Loucy (cell line): ENCODE results near the gene DPPA3.

Experiments
- EZH2phosphoT487 ChIP-seq: fragments of 200-600 bp; IDR thresholded peaks from 2 replicates; pipeline ENCODE4 v1.6.1; 2018; ENCODE audit warnings: antibody characterized with exemption, mild to moderate bottlenecking, moderate library complexity, borderline replicate concordance
- TF ChIP-seq, protein P1 (sequence below): fragments of 200-600 bp; sonication (generic); conservative IDR thresholded peaks from 2 replicates; pipeline ENCODE4 v1.5.1; 2014; ENCODE audit warnings: mild to moderate bottlenecking, antibody characterized with exemption, low read length

DNA sequence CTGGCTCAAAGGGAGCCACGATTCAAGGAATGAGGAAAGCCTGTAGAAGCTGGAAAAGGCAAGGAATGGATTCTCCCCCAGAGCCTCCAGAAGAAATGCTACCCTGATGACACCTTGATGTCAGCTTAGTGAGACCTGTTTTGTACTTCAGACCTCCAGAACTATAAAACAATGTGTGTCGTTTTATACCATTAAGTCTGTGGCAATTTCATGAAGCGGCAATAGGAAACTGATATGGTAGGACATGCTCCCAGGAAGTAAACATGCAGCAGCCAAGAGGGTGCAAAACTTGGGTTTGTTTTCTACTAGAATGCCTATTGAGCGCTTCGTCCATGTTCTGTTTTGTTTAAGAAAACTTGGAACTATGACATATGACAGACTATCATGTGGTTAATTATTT, 43.1 kb upstream of the DPPA3 start:
- TF ChIP-seq, protein P1, sequence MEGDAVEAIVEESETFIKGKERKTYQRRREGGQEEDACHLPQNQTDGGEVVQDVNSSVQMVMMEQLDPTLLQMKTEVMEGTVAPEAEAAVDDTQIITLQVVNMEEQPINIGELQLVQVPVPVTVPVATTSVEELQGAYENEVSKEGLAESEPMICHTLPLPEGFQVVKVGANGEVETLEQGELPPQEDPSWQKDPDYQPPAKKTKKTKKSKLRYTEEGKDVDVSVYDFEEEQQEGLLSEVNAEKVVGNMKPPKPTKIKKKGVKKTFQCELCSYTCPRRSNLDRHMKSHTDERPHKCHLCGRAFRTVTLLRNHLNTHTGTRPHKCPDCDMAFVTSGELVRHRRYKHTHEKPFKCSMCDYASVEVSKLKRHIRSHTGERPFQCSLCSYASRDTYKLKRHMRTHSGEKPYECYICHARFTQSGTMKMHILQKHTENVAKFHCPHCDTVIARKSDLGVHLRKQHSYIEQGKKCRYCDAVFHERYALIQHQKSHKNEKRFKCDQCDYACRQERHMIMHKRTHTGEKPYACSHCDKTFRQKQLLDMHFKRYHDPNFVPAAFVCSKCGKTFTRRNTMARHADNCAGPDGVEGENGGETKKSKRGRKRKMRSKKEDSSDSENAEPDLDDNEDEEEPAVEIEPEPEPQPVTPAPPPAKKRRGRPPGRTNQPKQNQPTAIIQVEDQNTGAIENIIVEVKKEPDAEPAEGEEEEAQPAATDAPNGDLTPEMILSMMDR: no peak
- TF ChIP-seq EZH2phosphoT487: no peak
